ENCODE results near the gene CD81.

Gene CD81

DNA sequence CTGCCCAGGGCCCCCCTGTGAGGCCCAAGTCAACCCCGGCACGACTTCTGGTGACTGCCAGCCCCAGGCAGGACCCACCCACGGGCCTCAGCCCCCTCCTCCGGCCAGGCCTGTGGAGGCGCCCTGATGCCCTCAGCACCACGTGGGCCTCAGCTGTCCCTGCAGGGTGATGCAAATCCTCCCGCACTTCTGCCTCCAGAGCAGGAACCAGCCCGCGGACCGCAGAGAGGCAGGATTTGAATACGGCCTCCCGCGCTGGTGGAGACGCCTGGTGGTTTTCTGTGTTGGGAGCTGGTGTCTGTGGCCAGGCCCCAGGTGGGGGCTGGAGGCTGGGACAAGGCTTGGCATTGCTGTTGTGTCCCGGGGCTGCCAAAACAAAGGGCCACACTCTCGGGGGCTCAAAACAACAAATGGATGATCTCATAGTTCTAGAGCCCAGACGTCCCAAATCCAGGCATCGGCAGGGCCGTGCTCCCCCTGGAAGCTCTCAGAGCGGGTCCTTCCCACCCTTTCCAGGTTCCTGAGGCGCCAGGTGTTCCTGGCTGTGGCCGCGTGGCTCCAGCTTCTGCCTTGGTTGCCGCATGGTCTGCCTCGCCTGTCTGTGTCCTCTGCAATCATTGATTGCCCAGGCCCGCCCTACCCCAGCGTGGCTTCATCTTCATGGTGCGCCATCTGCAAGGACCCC, 47.8 kb downstream of the CD81 start:
- no peak for ATAC-seq
- TF ChIP-seq CSDC2 (CRISPR knock-in tag; IDR thresholded peaks at IDR 0.05) (no peak), OSR1 (CRISPR knock-in tag; IDR thresholded peaks at IDR 0.05) (no peak), ISL1 (CRISPR knock-in tag; IDR thresholded peaks at IDR 0.05) (no peak), POU6F1 (CRISPR knock-in tag; IDR thresholded peaks at IDR 0.05; ENCODE audit: borderline replicate concordance, low read depth) (no peak), ZNF8 (CRISPR knock-in tag; IDR thresholded peaks at IDR 0.05) (no peak), CSRNP3 (CRISPR knock-in tag; IDR thresholded peaks at IDR 0.05) (no peak), ZNF565 (CRISPR knock-in tag; conservative IDR thresholded peaks at IDR 0.05; ENCODE audit: low read depth) (no peak), TSHZ2 (CRISPR knock-in tag; IDR thresholded peaks at IDR 0.05) (no peak), TCF4 (CRISPR knock-in tag; IDR thresholded peaks at IDR 0.05; ENCODE audit: borderline replicate concordance) (no peak), TOX (CRISPR knock-in tag; IDR thresholded peaks at IDR 0.05; ENCODE audit: borderline replicate concordance) (no peak), ZC3H10 (CRISPR knock-in tag; IDR thresholded peaks at IDR 0.05) (no peak), SNAI2 (CRISPR knock-in tag; IDR thresholded peaks at IDR 0.05) (no peak), ESRRG (CRISPR knock-in tag; IDR thresholded peaks at IDR 0.05) (no peak), CREB5 (CRISPR knock-in tag; IDR thresholded peaks at IDR 0.05; ENCODE audit: low read depth) (no peak), ZNF70 (CRISPR knock-in tag; IDR thresholded peaks at IDR 0.05) (no peak), PPARA (CRISPR knock-in tag; IDR thresholded peaks at IDR 0.05; ENCODE audit: borderline replicate concordance) (no peak), BACH2 (CRISPR knock-in tag; IDR thresholded peaks at IDR 0.05; ENCODE audit: borderline replicate concordance) (no peak), ARNTL (CRISPR knock-in tag; IDR thresholded peaks at IDR 0.05; ENCODE audit: borderline replicate concordance, low read depth) (no peak), GLIS3 (CRISPR knock-in tag; IDR thresholded peaks at IDR 0.05) (no peak)
- TF ChIP-seq, protein P1, sequence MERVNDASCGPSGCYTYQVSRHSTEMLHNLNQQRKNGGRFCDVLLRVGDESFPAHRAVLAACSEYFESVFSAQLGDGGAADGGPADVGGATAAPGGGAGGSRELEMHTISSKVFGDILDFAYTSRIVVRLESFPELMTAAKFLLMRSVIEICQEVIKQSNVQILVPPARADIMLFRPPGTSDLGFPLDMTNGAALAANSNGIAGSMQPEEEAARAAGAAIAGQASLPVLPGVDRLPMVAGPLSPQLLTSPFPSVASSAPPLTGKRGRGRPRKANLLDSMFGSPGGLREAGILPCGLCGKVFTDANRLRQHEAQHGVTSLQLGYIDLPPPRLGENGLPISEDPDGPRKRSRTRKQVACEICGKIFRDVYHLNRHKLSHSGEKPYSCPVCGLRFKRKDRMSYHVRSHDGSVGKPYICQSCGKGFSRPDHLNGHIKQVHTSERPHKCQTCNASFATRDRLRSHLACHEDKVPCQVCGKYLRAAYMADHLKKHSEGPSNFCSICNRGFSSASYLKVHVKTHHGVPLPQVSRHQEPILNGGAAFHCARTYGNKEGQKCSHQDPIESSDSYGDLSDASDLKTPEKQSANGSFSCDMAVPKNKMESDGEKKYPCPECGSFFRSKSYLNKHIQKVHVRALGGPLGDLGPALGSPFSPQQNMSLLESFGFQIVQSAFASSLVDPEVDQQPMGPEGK (CRISPR knock-in tag; IDR thresholded peaks at IDR 0.05; ENCODE audit: borderline replicate concordance): no peak

GRCh38 chr11:2425506-2425905, 48.4 kb downstream of the CD81 start:
- no peak for ATAC-seq
- no peak for TF ChIP-seq ZNF565 (CRISPR knock-in tag; conservative IDR thresholded peaks at IDR 0.05; ENCODE audit: low read depth)
- TF ChIP-seq ISL1 (CRISPR knock-in tag; IDR thresholded peaks at IDR 0.05): no peak
- TF ChIP-seq CREB5 (CRISPR knock-in tag; IDR thresholded peaks at IDR 0.05; ENCODE audit: low read depth): no peak
- no peak for TF ChIP-seq BACH2 (CRISPR knock-in tag; IDR thresholded peaks at IDR 0.05; ENCODE audit: borderline replicate concordance)
- no peak for TF ChIP-seq ARNTL (CRISPR knock-in tag; IDR thresholded peaks at IDR 0.05; ENCODE audit: borderline replicate concordance, low read depth)
- no peak for TF ChIP-seq RARB (CRISPR knock-in tag; IDR thresholded peaks at IDR 0.05)
- TF ChIP-seq ZNF70 (CRISPR knock-in tag; IDR thresholded peaks at IDR 0.05): no peak
- TF ChIP-seq TSHZ2 (CRISPR knock-in tag; IDR thresholded peaks at IDR 0.05): no peak
- no peak for TF ChIP-seq OSR1 (CRISPR knock-in tag; IDR thresholded peaks at IDR 0.05)
- TF ChIP-seq CSDC2 (CRISPR knock-in tag; IDR thresholded peaks at IDR 0.05): no peak
- no peak for TF ChIP-seq POU6F1 (CRISPR knock-in tag; IDR thresholded peaks at IDR 0.05; ENCODE audit: borderline replicate concordance, low read depth)
- TF ChIP-seq TOX (CRISPR knock-in tag; IDR thresholded peaks at IDR 0.05; ENCODE audit: borderline replicate concordance): no peak
- no peak for TF ChIP-seq TCF4 (CRISPR knock-in tag; IDR thresholded peaks at IDR 0.05; ENCODE audit: borderline replicate concordance)
- no peak for TF ChIP-seq ZFP3 (CRISPR knock-in tag; IDR thresholded peaks at IDR 0.05)
- no peak for TF ChIP-seq SNAI2 (CRISPR knock-in tag; IDR thresholded peaks at IDR 0.05)
